Measurements from ENCODE around the gene APOBEC3F.

GRCh38 chr22:39013942-39014722 is 26.5 kb upstream of the APOBEC3F start, which contains the start of gene APOBEC3C:
- TF ChIP-seq EP300 (IDR thresholded peaks at IDR 0.05) = no peak
- no peak for TF ChIP-seq CTCF (IDR thresholded peaks at IDR 0.05)
- peak; percentile 36 for TF ChIP-seq POLR2A (IDR thresholded peaks at IDR 0.05)
